Left lung (tissue), 10 donors: ENCODE measurements around the gene MATN4. TPM values are rescaled to one million over a fixed set of nuclear protein-coding genes. Genes with fewer than 3 reads are reported as not detected.
A peak's percentile ranks its signal among the peaks of the same experiment; 100 is the strongest.

Source experiments
- ATAC-seq: fragments of 200-7000 bp; cut with Tn5 transposase; one replicate; pipeline ENCODE4 v1.9.1; 2020; ENCODE audit warnings: moderate library complexity
- DNase-seq, 4 donors: peaks; one replicate each; pipeline ENCODE4 v3.0.0-alpha.2; 2013 to 2020
- H3K27ac ChIP-seq, 2 donors: fragments of 200-600 bp; sonication (generic) in 1 of 2; one replicate each; pipeline versions ENCODE4 v1.5.0 to v1.8.0; 2020 to 2021
- H3K27me3 ChIP-seq, 2 donors: fragments of 200-600 bp; sonication (generic) in 1 of 2; one replicate each; pipeline versions ENCODE4 v1.5.0 to v1.8.0; 2020 to 2021
- H3K36me3 ChIP-seq, 2 donors: fragments of 200-600 bp; sonication (generic) in 1 of 2; one replicate each; pipeline versions ENCODE4 v1.5.0 to v1.8.0; 2020 to 2021
- H3K4me1 ChIP-seq, 2 donors: fragments of 200-600 bp; one replicate each; pipeline ENCODE4 v1.8.0; 2021
- H3K4me3 ChIP-seq, 2 donors: fragments of 200-600 bp; sonication (generic) in 1 of 2; one replicate each; pipeline versions ENCODE4 v1.5.0 to v1.8.0; 2020 to 2021; ENCODE audit warnings: mild to moderate bottlenecking in 1 of 2
- H3K9me3 ChIP-seq, 2 donors: fragments of 200-600 bp; sonication (generic) in 1 of 2; one replicate each; pipeline versions ENCODE4 v1.5.0 to v1.8.0; 2020 to 2021
- intact Hi-C, 2 donors: fragments of 100-400 bp; cut with DNase I; formaldehyde crosslinking; loops; one replicate each; pipeline versions ENCODE4 v1.11.2 to v1.14.2; 2022
- polyA plus RNA-seq, 6 donors: library from polyadenylated mRNA; unstranded; fragments of 120-200 nt; gene quantifications; one replicate each; pipeline ENCODE4 v1.2.1, GENCODE V29; 2013; ENCODE audit not compliant: insufficient read length in 6 of 6
- total RNA-seq, 2 donors: library from RNA; stranded (reverse); fragmentation: NEBNext Ultra II Directional; extraction: Animal tissue kit (Norgen Biotek cat#: 25700); gene quantifications; one replicate each; pipeline ENCODE4 v1.2.1, GENCODE V29; 2021
- TF ChIP-seq, protein P1 (sequence below), 2 donors: fragments of 200-600 bp; sonication (generic) in 1 of 2; IDR thresholded peaks; one replicate each; pipeline versions ENCODE4 v1.5.0 to v1.8.0; 2021; ENCODE audit warnings: antibody characterized with exemption in 2 of 2
- donor health status: DM: no; HTN: yes; CAD: no.
- donor health status: DM: no; HTN: no; CAD: no.

Gene MATN4
- total and polyA plus RNA-seq, 8 donors: 0.07 to 0.23 (median 0.13) TPM; not detected in 4

DNA sequence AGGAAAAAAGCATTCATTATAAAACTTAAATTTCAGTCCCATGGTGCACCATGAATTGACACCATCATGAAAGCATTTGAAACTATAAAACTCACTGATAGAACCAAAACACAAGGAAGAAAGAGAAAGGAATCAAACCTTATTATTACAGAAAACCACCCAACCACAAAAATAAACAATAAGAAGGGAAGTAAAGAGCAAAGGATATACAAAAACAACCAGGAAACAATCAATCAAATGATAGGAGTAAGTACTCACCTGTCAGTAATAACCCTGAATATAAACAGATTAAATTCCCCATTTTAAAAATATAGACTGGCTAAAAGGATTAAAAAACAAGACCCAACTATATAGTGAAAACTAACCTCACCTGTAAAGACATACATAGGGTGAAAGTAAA lies 59.5 kb downstream of the MATN4 start:
- intact Hi-C loops: no loop called here
- Histone ChIP-seq H3K36me3 (no peaks in the 10 kb centered on the region), H3K27me3 (peaks cover 0 to 11% of the 10 kb centered on the region in 2 donors), H3K9me3 (no peaks in the 10 kb centered on the region), H3K4me3 (no peak overlapping the region), H3K4me1 (peaks cover 0 to 48% of the 10 kb centered on the region in 2 donors), H3K27ac (no peak overlapping the region)
- DNase-seq (no peak), ATAC-seq (no peak)
- TF ChIP-seq, protein P1, sequence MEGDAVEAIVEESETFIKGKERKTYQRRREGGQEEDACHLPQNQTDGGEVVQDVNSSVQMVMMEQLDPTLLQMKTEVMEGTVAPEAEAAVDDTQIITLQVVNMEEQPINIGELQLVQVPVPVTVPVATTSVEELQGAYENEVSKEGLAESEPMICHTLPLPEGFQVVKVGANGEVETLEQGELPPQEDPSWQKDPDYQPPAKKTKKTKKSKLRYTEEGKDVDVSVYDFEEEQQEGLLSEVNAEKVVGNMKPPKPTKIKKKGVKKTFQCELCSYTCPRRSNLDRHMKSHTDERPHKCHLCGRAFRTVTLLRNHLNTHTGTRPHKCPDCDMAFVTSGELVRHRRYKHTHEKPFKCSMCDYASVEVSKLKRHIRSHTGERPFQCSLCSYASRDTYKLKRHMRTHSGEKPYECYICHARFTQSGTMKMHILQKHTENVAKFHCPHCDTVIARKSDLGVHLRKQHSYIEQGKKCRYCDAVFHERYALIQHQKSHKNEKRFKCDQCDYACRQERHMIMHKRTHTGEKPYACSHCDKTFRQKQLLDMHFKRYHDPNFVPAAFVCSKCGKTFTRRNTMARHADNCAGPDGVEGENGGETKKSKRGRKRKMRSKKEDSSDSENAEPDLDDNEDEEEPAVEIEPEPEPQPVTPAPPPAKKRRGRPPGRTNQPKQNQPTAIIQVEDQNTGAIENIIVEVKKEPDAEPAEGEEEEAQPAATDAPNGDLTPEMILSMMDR (IDR thresholded peaks at IDR 0.05): no peak

DNA sequence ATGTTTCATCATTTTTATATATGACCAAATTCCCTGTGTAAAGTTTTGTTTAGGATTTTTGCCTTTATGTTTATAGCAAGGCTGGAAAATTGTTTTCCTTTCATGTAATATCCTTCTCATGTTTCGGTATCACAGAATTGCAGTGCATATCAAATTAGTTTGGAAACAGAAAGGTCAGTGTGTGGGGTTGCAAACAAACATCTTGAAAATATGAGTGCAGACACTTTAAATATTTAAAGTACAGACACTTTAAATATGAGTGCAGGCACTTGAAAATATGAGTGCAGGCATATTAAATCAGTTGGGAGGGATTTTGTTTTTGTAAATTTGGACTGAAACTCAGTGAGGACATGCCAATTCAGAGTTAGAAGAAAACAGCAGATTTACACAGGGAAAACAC lies 60.2 kb downstream of the MATN4 start:
- ATAC-seq (peak; percentile 73), DNase-seq (no peak)
- intact Hi-C loops: no loop called here
- Histone ChIP-seq H3K9me3 (no peaks in the 10 kb centered on the region), H3K4me3 (no peak overlapping the region), H3K4me1 (peaks cover 0 to 43% of the 10 kb centered on the region in 2 donors), H3K27ac (no peak overlapping the region), H3K36me3 (no peaks in the 10 kb centered on the region), H3K27me3 (peaks cover 0 to 11% of the 10 kb centered on the region in 2 donors)
- TF ChIP-seq, protein P1 (IDR thresholded peaks at IDR 0.05): no peak

DNA sequence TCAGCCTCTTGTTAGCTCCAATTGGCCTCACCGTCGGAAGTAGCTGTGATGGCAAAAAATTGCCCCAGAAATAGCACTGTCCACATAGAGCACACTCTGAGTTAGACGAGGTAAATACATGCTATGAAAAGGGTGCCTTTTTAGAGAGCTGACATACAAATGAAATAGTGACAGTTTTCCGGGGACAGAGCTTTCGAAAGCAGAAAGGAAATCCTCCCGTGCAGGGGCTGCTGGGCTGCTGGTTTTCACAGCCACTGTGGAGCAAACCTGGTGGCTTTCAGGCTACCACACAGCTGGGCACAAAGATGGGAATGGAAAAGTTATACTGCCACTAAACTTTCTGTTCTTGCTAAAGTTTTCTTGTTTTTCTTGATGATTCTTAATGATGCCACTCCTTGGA lies 62.0 kb downstream of the MATN4 start:
- Histone ChIP-seq H3K4me3 (no peak overlapping the region), H3K9me3 (no peaks in the 10 kb centered on the region), H3K4me1 (peaks cover 0 to 26% of the 10 kb centered on the region in 2 donors), H3K36me3 (no peaks in the 10 kb centered on the region), H3K27me3 (peaks cover 0 to 11% of the 10 kb centered on the region in 2 donors), H3K27ac (peak overlapping the region in 1 of 2 donors; percentile 60)
- DNase-seq (no peak), ATAC-seq (no peak)
- TF ChIP-seq, protein P1 (IDR thresholded peaks at IDR 0.05): no peak
- intact Hi-C loops: no loop called here

Other genes with a start within 250 kb of the MATN4 start
- under 1 TPM; 0.97 to 0.99 TPM for gene KCNS1, start 207.2 kb downstream of the MATN4 start, total RNA-seq
- under 1 TPM in 5 of 6 donors, not detected in 1; 0.05 to 0.10 (median 0.07) TPM for gene KCNS1, start 207.2 kb downstream of the MATN4 start, polyA plus RNA-seq
- gene WFDC5, start 193.1 kb downstream of the MATN4 start, total RNA-seq: under 1 TPM; 0.32 to 0.37 TPM
- not detected for gene WFDC5, start 193.1 kb downstream of the MATN4 start, polyA plus RNA-seq
- gene WFDC12, start 183.8 kb downstream of the MATN4 start, total RNA-seq: under 1 TPM; 0.44 to 0.73 TPM
- not detected for gene WFDC12, start 183.8 kb downstream of the MATN4 start, polyA plus RNA-seq
- gene PI3, start 133.4 kb downstream of the MATN4 start, total RNA-seq: 100 to 1,000 TPM in 1 of 2 donors, 1 to 10 TPM in 1; 1.4 to 165 TPM
- under 1 TPM in 1 of 6 donors, not detected in 5; 0.25 TPM for gene PI3, start 133.4 kb downstream of the MATN4 start, polyA plus RNA-seq
- under 1 TPM in 1 of 2 donors, not detected in 1; 0.31 TPM for gene SEMG1, start 101.3 kb downstream of the MATN4 start, total RNA-seq
- not detected for gene SEMG1, start 101.3 kb downstream of the MATN4 start, polyA plus RNA-seq
- gene SEMG2, start 86.9 kb downstream of the MATN4 start, total RNA-seq: not detected
- gene SEMG2, start 86.9 kb downstream of the MATN4 start, polyA plus RNA-seq: not detected
- 100 to 1,000 TPM; 496 to 672 TPM for gene SLPI, start 53.7 kb downstream of the MATN4 start, total RNA-seq
- gene SLPI, start 53.7 kb downstream of the MATN4 start, polyA plus RNA-seq: 1 to 10 TPM; 1.9 to 5.8 (median 4.1) TPM
- gene RBPJL, start 1.5 kb downstream of the MATN4 start, total RNA-seq: not detected
- not detected for gene RBPJL, start 1.5 kb downstream of the MATN4 start, polyA plus RNA-seq
- gene SDC4, start 40.1 kb upstream of the MATN4 start, total RNA-seq: 100 to 1,000 TPM; 199 to 329 TPM
- gene SDC4, start 40.1 kb upstream of the MATN4 start, polyA plus RNA-seq: 100 to 1,000 TPM; 183 to 284 (median 206) TPM
- gene SYS1, start 54.9 kb upstream of the MATN4 start, total RNA-seq: 10 to 100 TPM; 44.3 to 48.8 TPM
- 10 to 100 TPM; 20.8 to 27.3 (median 23.1) TPM for gene SYS1, start 54.9 kb upstream of the MATN4 start, polyA plus RNA-seq
- gene TP53TG5, start 70.0 kb upstream of the MATN4 start, total RNA-seq: under 1 TPM in 1 of 2 donors, not detected in 1; 0.44 TPM
- gene TP53TG5, start 70.0 kb upstream of the MATN4 start, polyA plus RNA-seq: 1 to 10 TPM in 5 of 6 donors, under 1 TPM in 1; 1.00 to 2.0 (median 1.6) TPM
- 10 to 100 TPM; 53.1 to 66.4 TPM for gene DBNDD2, start 100.0 kb upstream of the MATN4 start, total RNA-seq
- gene DBNDD2, start 100.0 kb upstream of the MATN4 start, polyA plus RNA-seq: 10 to 100 TPM; 18.9 to 22.9 (median 20.4) TPM
- gene PIGT, start 107.8 kb upstream of the MATN4 start, total RNA-seq: 10 to 100 TPM; 85.7 to 90.9 TPM
- gene PIGT, start 107.8 kb upstream of the MATN4 start, polyA plus RNA-seq: 10 to 100 TPM; 72.8 to 96.7 (median 79.9) TPM
- 100 to 1,000 TPM; 232 to 258 TPM for gene WFDC2, start 161.5 kb upstream of the MATN4 start, total RNA-seq
- 10 to 100 TPM; 28.7 to 40.9 (median 33.6) TPM for gene WFDC2, start 161.5 kb upstream of the MATN4 start, polyA plus RNA-seq
- not detected for gene SPINT3, start 207.3 kb upstream of the MATN4 start, total RNA-seq
- gene SPINT3, start 207.3 kb upstream of the MATN4 start, polyA plus RNA-seq: not detected
- gene WFDC6, start 231.2 kb upstream of the MATN4 start, total RNA-seq: not detected
- gene WFDC6, start 231.2 kb upstream of the MATN4 start, polyA plus RNA-seq: not detected
- gene EPPIN, start 239.1 kb upstream of the MATN4 start, total RNA-seq: not detected
- under 1 TPM; 0.10 to 0.37 (median 0.20) TPM for gene EPPIN, start 239.1 kb upstream of the MATN4 start, polyA plus RNA-seq